ENCODE measurements around the gene MEOX1.

- TF ChIP-seq, protein P1, sequence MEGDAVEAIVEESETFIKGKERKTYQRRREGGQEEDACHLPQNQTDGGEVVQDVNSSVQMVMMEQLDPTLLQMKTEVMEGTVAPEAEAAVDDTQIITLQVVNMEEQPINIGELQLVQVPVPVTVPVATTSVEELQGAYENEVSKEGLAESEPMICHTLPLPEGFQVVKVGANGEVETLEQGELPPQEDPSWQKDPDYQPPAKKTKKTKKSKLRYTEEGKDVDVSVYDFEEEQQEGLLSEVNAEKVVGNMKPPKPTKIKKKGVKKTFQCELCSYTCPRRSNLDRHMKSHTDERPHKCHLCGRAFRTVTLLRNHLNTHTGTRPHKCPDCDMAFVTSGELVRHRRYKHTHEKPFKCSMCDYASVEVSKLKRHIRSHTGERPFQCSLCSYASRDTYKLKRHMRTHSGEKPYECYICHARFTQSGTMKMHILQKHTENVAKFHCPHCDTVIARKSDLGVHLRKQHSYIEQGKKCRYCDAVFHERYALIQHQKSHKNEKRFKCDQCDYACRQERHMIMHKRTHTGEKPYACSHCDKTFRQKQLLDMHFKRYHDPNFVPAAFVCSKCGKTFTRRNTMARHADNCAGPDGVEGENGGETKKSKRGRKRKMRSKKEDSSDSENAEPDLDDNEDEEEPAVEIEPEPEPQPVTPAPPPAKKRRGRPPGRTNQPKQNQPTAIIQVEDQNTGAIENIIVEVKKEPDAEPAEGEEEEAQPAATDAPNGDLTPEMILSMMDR (IDR thresholded peaks at IDR 0.05) = no peak
- TF ChIP-seq POLR2A (IDR thresholded peaks at IDR 0.05) = no peak
These were observed 41.9 kb upstream of the MEOX1 start for GRCh38 chr17:43703630-43704029.

Data from suprapubic skin (tissue), 3 donors.